ENCODE results near the gene CFAP107. TPM values are rescaled to one million over a fixed set of nuclear protein-coding genes. Genes with fewer than 3 reads are reported as not detected.
"Not testable (repeated sequence)": the region's sequence is repeated elsewhere in the genome, so short reads cannot be mapped to it uniquely, and the experiment has no call there.

CFAP107 gene
- total RNA-seq, 2 experiments from 2014 or later: not detected

GRCh38 chr1:12775443-12775842 is 29.4 kb downstream of the CFAP107 start:
- CTCF ChIA-PET: interaction anchor here (1.1 kb wide), 1 partner anchor 117 kb away, joined by 3 read pairs; no protein-coding TSS in a partner anchor
- Mint-ChIP-seq H3K27ac (no peak overlapping the region), H3K4me3 (no peak overlapping the region), H3K27me3 (peaks cover 13% of the 10 kb centered on the region), H3K4me1 (no peaks in the 10 kb centered on the region), H3K36me3 (no peaks in the 10 kb centered on the region), H3K9me3 (ENCODE audit: low read depth) (no peaks in the 10 kb centered on the region)
- ATAC-seq (no peak), DNase-seq (no peak)

- Mint-ChIP-seq H3K27me3 (peaks cover 9% of the 10 kb centered on the region), H3K27ac (no peak overlapping the region), H3K4me1 (no peaks in the 10 kb centered on the region), H3K4me3 (no peak overlapping the region), H3K9me3 (ENCODE audit: low read depth) (no peaks in the 10 kb centered on the region), H3K36me3 (no peaks in the 10 kb centered on the region)
- DNase-seq (no peak), ATAC-seq (no peak)
- CTCF ChIA-PET: no interaction called here
These were observed 31.0 kb downstream of the CFAP107 start for GRCh38 chr1:12776801-12777557.

- H3K4me1 Mint-ChIP-seq: no peaks in the 10 kb centered on the region
- no peak overlapping the region for H3K4me3 Mint-ChIP-seq
- no peaks in the 10 kb centered on the region for H3K36me3 Mint-ChIP-seq
- H3K27ac Mint-ChIP-seq: no peak overlapping the region
- H3K27me3 Mint-ChIP-seq: peaks cover 9% of the 10 kb centered on the region
- no peaks in the 10 kb centered on the region for H3K9me3 Mint-ChIP-seq (ENCODE audit: low read depth)
- ATAC-seq (no peak), DNase-seq (no peak)
- CTCF ChIA-PET: no interaction called here
These were observed 32.1 kb downstream of the CFAP107 start for GRCh38 chr1:12778061-12778460.

- no peak for ATAC-seq
- Mint-ChIP-seq H3K27ac (no peak overlapping the region), H3K27me3 (peaks cover 9% of the 10 kb centered on the region), H3K36me3 (no peaks in the 10 kb centered on the region), H3K9me3 (ENCODE audit: low read depth) (peaks cover 1% of the 10 kb centered on the region), H3K4me1 (no peaks in the 10 kb centered on the region), H3K4me3 (no peak overlapping the region)
- CTCF ChIA-PET: no interaction called here
- no peak for DNase-seq
These were observed 32.9 kb downstream of the CFAP107 start for GRCh38 chr1:12778907-12779306.

- H3K36me3 Mint-ChIP-seq, DNase-seq, H3K4me1 Mint-ChIP-seq, H3K27ac Mint-ChIP-seq, H3K4me3 Mint-ChIP-seq, H3K27me3 Mint-ChIP-seq, ATAC-seq, CTCF ChIA-PET: not testable (repeated sequence)
- H3K9me3 Mint-ChIP-seq (ENCODE audit: low read depth): peaks cover 10% of the 10 kb centered on the region
These were observed 35.5 kb downstream of the CFAP107 start for GRCh38 chr1:12781488-12781887.

GRCh38 chr1:12783783-12784182 is 37.8 kb downstream of the CFAP107 start:
- ATAC-seq, H3K36me3 Mint-ChIP-seq, H3K4me3 Mint-ChIP-seq, H3K27ac Mint-ChIP-seq, DNase-seq, H3K4me1 Mint-ChIP-seq, CTCF ChIA-PET, H3K27me3 Mint-ChIP-seq: not testable (repeated sequence)
- peaks cover 10% of the 10 kb centered on the region for H3K9me3 Mint-ChIP-seq (ENCODE audit: low read depth)

- H3K4me1 Mint-ChIP-seq, H3K36me3 Mint-ChIP-seq, H3K27me3 Mint-ChIP-seq, DNase-seq, ATAC-seq, H3K27ac Mint-ChIP-seq, H3K4me3 Mint-ChIP-seq, CTCF ChIA-PET: not testable (repeated sequence)
- peaks cover 10% of the 10 kb centered on the region for H3K9me3 Mint-ChIP-seq (ENCODE audit: low read depth)
These were observed 38.7 kb downstream of the CFAP107 start for GRCh38 chr1:12784729-12785128.

- H3K36me3 Mint-ChIP-seq, CTCF ChIA-PET, H3K4me3 Mint-ChIP-seq: not testable (repeated sequence)
These were observed 45.1 kb downstream of the CFAP107 start, which contains the start of gene PRAMEF1 for GRCh38 chr1:12791097-12791496. Gene PRAMEF1, plus strand, starts transcription at chr1:12791397. Its CDS starts 1,831 bp downstream, at chr1:12793228.

GRCh38 chr1:12798911-12799310 is 52.9 kb downstream of the CFAP107 start:
- Mint-ChIP-seq H3K36me3 (no peaks in the 10 kb centered on the region), H3K27me3 (peaks cover 11% of the 10 kb centered on the region), H3K4me1 (no peaks in the 10 kb centered on the region), H3K27ac (no peak overlapping the region), H3K9me3 (ENCODE audit: low read depth) (no peaks in the 10 kb centered on the region), H3K4me3 (no peak overlapping the region)
- DNase-seq: no peak
- ATAC-seq: no peak
- CTCF ChIA-PET: no interaction called here

More at GRCh38 chr1:12791097-12791496, 45.1 kb downstream of the CFAP107 start, which contains the start of gene PRAMEF1:
- H3K4me1 Mint-ChIP-seq; ATAC-seq; DNase-seq; H3K27me3 Mint-ChIP-seq; H3K9me3 Mint-ChIP-seq (ENCODE audit: low read depth); H3K27ac Mint-ChIP-seq: not testable (repeated sequence)

GRCh38 chr1:12799730-12800129 is 53.7 kb downstream of the CFAP107 start:
- no peaks in the 10 kb centered on the region for H3K4me1 Mint-ChIP-seq

GRCh38 chr1:12809933-12810332 is 63.9 kb downstream of the CFAP107 start:
- CTCF ChIA-PET: no interaction called here
- Mint-ChIP-seq H3K27ac (no peak overlapping the region), H3K36me3 (no peaks in the 10 kb centered on the region), H3K4me1 (no peaks in the 10 kb centered on the region), H3K27me3 (peaks cover 12% of the 10 kb centered on the region), H3K9me3 (ENCODE audit: low read depth) (peaks cover under 1% of the 10 kb centered on the region), H3K4me3 (no peak overlapping the region)
- no peak for DNase-seq
- ATAC-seq: no peak

More at GRCh38 chr1:12799730-12800129, 53.7 kb downstream of the CFAP107 start:
- CTCF ChIA-PET: no interaction called here
- no peak overlapping the region for H3K4me3 Mint-ChIP-seq
- ATAC-seq (no peak), DNase-seq (no peak)
- H3K9me3 Mint-ChIP-seq (ENCODE audit: low read depth): no peaks in the 10 kb centered on the region
- H3K27ac Mint-ChIP-seq: no peak overlapping the region
- H3K36me3 Mint-ChIP-seq: no peaks in the 10 kb centered on the region
- peaks cover 17% of the 10 kb centered on the region for H3K27me3 Mint-ChIP-seq

- Mint-ChIP-seq H3K27me3 (peaks cover 12% of the 10 kb centered on the region), H3K36me3 (no peaks in the 10 kb centered on the region), H3K27ac (no peak overlapping the region), H3K4me3 (no peak overlapping the region), H3K4me1 (no peaks in the 10 kb centered on the region), H3K9me3 (ENCODE audit: low read depth) (no peaks in the 10 kb centered on the region)
- ATAC-seq: no peak
- DNase-seq: no peak
- CTCF ChIA-PET: no interaction called here
These were observed 64.8 kb downstream of the CFAP107 start for GRCh38 chr1:12810691-12811408.

- Mint-ChIP-seq H3K27me3 (peaks cover 14% of the 10 kb centered on the region), H3K36me3 (no peaks in the 10 kb centered on the region), H3K4me1 (no peaks in the 10 kb centered on the region), H3K27ac (no peak overlapping the region), H3K9me3 (ENCODE audit: low read depth) (no peaks in the 10 kb centered on the region), H3K4me3 (no peak overlapping the region)
- no peak for DNase-seq
- CTCF ChIA-PET: no interaction called here
- ATAC-seq: no peak
These were observed 65.4 kb downstream of the CFAP107 start for GRCh38 chr1:12811409-12811784.

Data from activated CD8-positive, alpha-beta memory T cell treated with anti-CD3 and anti-CD28 coated beads, Interleukin-2, amount 10 ng/mL, durations not matched to agents 7 days and 5 days (primary cell).